Epithelial cell of proximal tubule (primary cell): ENCODE data around the gene COPS7A. TPM values are rescaled to one million over a fixed set of nuclear protein-coding genes. Genes with fewer than 3 reads are reported as not detected.
A peak's percentile ranks its signal among the peaks of the same experiment; 100 is the strongest.

ENCODE experiments used
- DNase-seq: peaks from one replicate; pipeline ENCODE4 v3.0.0-alpha.2; 2011; ENCODE audit warnings: low read depth
- H3K4me3 ChIP-seq: 2 replicates; pipeline ENCODE4 v1.5.1; 2011; ENCODE audit warnings: low read depth, mild to moderate bottlenecking, low read length
- CTCF ChIP-seq: conservative IDR thresholded peaks from 2 replicates; pipeline ENCODE4 v1.5.1; 2012; ENCODE audit warnings: low read depth, mild to moderate bottlenecking, low read length
- total RNA-seq: library from RNA; depleted of rRNA; stranded (reverse); fragments of >200 nt; gene quantifications from 2 replicates; pipeline ENCODE4 v1.2.3, GENCODE V29; 2015

COPS7A gene
- total RNA-seq, 1 donor from 2014 or later: 59.2 TPM

DNA sequence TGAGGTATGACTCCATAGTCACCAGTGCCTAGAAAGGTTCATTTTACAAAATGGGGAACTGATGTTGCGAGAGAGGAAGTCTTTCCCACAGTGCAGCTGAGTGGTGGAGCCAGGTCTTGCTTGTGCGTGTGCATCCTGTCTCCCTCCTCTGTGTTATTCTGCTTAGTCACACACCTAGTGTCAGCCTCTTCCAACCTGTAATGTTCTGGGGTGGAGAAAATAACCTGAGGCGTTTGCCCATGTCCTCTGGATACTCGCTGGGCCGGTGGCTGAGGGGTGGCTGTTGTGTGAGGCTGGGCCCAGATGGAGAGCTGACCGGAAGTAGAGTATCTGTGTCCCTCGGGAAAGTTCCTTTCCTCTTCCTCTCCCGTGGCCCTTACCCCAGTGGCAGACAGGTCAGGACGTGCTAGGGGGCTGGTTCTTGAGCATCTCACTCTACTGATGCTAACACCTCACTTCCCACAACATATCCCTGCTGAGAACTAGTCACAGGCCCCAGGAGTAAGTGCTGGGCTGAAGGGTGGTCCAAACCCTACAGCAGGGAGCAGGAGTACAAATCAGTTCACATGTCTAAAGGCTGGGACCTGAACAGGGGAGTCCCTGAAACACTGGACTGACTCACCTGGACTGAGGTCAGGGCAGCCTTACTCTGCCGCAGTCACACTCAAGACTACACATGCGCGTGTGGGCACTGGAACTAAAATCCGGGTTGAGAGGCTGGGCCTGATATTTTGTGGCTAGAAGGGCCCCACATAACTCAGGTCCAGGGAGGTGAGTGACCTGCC is 22.1 kb downstream of the COPS7A start:
- no peak for DNase-seq
- H3K4me3 ChIP-seq: no peak overlapping the region
- no peak for TF ChIP-seq CTCF

DNA sequence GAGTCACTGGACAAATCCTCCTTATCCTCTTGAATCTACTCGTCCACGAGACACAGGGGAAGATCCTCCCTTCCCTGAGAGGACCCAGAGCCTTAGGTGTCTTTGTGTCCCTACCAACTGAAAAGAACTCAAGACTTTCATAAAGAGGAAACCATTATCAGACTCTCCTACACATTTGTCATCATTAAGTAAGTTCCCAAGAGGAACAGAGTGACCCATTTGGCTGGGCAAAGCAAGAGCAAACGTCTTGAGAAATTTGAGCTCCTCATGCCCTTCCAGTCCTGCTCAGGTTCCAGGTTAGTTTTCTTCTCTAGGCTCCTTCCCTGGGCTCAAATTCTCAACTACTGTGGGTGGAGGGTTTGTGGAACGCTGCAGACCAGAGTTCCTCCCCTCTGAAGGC is 23.4 kb downstream of the COPS7A start:
- no peak for TF ChIP-seq CTCF
- no peak overlapping the region for H3K4me3 ChIP-seq
- DNase-seq: no peak

GRCh38 chr12:6748761-6749160 is 24.9 kb downstream of the COPS7A start:
- no peak for TF ChIP-seq CTCF
- H3K4me3 ChIP-seq: no peak overlapping the region
- no peak for DNase-seq

- DNase-seq: no peak
- no peak for TF ChIP-seq CTCF
- H3K4me3 ChIP-seq: no peak overlapping the region
These were observed 26.7 kb downstream of the COPS7A start for GRCh38 chr12:6750506-6750905.

- no peak for TF ChIP-seq CTCF
- H3K4me3 ChIP-seq: peak overlapping the region; percentile 78
- DNase-seq: no peak
These were observed 27.9 kb downstream of the COPS7A start for GRCh38 chr12:6751767-6752166.

- peak overlapping the region; percentile 78 for H3K4me3 ChIP-seq
- no peak for DNase-seq
- peak; percentile 46 for TF ChIP-seq CTCF
These were observed 28.5 kb downstream of the COPS7A start for GRCh38 chr12:6752167-6752920.
